GM19397 (cell line): ENCODE data around the gene CPA4.
"Not testable (repeated sequence)": the region's sequence is repeated elsewhere in the genome, so short reads cannot be mapped to it uniquely, and the experiment has no call there.

ENCODE experiments used
- ATAC-seq: cut with Tn5 transposase; IDR thresholded peaks from one replicate; pipeline ENCODE4 v1.9.1; 2021; ENCODE audit warnings: mild to moderate bottlenecking, moderate library complexity; ENCODE audit not compliant: unreplicated experiment

Gene CPA4, protein sequence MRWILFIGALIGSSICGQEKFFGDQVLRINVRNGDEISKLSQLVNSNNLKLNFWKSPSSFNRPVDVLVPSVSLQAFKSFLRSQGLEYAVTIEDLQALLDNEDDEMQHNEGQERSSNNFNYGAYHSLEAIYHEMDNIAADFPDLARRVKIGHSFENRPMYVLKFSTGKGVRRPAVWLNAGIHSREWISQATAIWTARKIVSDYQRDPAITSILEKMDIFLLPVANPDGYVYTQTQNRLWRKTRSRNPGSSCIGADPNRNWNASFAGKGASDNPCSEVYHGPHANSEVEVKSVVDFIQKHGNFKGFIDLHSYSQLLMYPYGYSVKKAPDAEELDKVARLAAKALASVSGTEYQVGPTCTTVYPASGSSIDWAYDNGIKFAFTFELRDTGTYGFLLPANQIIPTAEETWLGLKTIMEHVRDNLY

DNA sequence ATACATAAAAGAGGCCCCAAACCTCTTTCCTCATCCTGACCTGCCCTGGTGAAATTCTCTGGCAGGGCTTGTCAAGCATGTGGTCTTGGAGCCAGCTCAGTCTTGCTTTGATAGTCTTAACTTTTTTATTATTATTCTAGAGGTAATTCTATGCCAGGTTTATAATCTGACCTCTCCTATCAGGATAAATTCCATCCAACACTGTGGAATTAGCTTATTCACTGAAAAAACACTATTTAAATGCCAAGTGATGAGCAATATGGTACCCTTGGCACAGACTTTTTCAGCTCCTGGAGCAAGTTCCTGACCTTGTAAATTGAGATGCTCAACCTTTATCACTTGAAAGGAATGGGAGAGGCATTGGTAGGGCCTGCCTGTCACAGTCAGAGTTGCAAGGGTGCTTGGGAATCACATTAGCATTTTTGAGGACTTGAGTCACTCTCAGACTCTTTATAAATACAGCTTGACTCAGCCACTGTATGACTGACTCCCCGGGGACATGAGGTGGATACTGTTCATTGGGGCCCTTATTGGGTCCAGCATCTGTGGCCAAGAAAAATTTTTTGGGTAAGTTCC, at the start of gene CPA4:
Gene CPA4 (plus strand): TSS at position 480 of the 576 bp plus-strand sequence. CDS start 20 bp downstream, at position 500.
- ATAC-seq = no peak

DNA sequence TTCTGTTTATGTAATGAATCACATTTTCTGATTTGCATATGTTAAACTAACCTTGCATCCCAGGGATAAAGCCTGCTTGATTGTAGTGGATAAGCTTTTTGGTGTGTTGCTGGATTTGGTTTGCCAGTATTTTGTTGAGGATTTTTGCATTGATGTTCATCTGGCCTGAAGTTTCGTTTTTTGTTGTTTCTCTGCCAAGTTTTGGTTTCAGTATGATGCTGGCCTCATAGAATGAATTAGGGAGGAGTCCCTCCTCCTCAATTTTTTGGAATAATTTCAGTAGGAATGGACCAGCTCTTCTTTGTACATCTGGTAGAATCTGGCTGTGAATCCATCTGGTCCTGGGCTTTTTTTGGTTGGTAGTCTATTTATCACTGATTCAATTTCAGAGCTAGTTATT, 49.5 kb upstream of the CPA4 start:
- not testable (repeated sequence) for ATAC-seq

DNA sequence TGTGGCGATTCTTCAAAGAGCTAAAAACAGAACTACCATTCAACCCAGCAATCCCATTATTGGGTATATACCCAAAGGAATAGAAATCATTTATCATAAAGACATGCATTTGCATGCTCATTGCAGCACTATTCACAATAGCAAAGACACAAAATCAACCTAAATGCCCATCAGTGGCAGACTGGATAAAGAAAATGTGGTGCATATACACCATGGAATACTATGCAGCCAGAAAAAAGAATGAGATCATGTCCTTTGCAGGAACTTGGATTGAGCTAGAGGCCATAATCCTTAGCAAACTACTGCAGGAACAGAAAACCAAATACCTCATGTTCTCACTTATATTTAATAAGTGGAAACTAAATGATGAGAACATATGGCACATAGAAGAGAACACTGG, 46.5 kb upstream of the CPA4 start:
- not testable (repeated sequence) for ATAC-seq

DNA sequence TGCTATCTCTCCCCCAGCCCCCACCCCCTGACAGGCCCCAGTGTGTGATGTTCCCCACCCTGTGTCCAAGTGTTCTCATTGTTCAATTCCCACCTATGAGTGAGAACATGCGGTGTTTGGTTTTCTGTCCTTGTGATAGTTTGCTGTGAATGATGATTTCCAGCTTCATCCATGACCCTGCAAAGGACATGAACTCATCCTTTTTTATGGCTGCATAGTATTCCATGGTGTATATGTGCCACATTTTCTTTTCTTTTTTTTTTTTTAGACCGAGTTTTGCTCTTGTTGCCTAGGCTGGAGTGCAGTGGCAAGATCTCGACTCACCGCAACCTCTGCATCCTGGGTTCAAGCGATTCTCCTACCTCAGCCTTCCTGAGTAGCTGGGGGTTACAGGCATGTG, 44.1 kb upstream of the CPA4 start:
- not testable (repeated sequence) for ATAC-seq

DNA sequence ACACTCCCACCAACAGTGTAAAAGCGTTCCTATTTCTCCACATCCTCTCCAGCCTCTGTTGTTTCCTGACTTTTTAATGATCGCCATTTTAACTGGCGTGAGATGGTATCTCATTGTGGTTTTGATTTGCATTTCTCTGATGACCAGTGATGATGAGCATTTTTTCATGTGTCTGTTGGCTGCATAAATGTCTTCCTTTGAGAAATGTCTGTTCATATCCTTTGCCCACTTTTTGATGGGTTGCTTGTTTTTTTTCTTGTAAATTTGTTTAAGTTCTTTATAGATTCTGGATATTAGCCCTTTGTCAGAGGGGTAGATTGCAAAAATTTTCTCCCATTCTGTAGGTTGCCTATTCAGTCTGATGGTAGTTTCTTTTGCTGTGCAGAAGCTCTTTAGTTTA, 43.3 kb upstream of the CPA4 start:
- ATAC-seq = not testable (repeated sequence)

DNA sequence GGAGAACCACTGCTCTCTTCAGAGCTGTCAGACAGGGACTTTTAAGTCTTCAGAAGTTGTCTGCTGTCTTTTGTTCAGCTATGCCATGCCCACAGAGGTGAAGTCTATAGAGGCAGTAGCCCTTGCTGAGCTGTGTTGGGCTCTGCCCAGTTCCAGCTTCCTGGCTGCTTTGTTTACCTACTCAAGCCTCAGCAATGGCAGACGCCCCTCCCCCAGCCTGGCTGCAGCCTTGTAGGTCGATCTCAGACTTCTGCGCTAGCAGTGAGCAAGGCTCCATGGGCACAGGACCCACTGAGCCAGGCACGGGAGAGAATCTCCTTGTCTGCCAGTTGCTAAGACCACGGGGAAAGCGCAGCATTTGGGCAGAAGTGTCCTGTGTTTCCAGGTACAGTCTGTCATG, 38.4 kb upstream of the CPA4 start:
- no peak for ATAC-seq

DNA sequence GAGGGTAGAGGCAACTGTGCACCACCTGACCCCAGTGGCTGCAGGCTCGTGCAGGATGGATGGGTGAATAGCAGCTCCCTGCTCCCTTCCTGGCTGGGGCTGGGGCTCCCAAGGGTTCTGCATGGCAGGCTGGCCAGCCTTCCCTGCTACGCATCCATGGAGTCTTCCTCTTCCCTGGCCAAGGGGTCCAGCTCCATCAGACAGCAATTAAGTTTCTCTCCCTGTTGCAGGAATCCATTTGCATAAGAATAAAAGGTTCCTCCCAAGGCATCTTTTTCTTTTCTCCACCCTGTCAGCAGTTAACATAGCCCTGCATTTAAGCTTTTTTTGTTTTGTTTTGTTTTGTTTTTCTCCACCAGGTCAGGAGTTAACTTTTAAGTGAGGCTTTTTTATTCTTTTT, 36.3 kb upstream of the CPA4 start:
- ATAC-seq = no peak

DNA sequence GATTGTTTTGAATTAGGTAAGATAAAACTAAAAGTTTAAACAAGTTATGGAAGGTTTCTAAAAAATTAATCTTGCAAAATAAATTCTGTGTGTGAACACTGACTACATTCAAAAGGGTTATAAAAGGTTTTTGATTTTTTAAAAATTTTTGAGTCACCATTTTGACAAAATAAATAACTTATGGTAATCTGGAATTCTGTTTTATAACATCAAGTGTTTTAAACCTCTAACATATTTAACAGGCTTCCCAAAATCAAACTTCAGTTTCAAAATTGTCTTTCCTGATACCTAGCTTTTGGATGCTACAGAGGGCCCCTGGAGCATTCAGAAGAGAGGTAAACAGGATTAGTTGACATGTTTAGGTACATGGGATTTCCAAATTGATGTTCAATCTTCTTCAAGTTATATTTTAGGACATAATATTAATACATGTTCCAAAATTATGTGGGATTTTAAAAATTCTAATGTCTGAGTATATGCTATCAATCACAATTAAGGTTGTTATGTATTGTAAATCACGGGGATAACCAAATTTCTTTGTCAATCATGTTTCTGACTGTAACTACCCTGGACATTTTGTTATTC, 34.4 kb upstream of the CPA4 start:
- ATAC-seq = no peak

DNA sequence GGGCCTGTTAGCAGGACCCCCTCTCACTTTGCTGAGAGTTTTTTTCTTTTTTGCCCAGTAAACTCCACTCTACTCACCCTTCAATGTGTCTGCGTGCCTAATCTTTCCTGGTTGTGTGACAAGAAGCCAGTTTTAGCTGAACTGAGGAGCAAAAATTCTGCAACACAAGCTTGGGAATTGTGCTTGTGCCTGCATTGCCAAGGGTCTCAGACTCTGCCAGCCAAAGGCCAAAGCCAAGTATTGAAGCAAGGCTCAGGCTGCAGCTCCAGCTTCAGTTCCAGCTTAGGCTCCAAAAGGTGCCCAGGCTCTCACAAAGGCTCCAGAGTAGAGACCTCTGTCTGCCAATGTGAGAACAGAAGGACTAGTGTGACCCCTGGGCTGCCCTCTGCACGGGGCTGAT, 30.5 kb upstream of the CPA4 start:
- no peak for ATAC-seq

DNA sequence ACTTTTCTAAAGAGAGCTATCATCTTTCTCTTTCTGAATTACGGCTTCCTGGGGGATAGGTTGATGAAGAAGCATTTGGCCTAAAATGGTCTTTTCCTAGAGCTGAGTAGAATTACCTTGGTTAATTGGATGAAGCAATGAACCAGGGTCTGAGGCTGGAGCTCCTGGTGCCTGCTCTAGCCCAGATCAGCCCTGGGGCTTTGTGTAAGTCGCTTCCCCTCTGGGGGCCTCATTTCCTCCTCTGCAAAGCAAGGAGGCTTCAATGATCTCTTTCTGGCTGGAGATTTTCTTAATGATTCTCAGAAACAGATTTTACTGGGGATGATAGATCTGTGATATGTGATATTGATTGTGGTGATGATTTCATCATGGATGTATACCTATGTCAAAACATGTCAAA, 29.8 kb upstream of the CPA4 start:
- no peak for ATAC-seq

DNA sequence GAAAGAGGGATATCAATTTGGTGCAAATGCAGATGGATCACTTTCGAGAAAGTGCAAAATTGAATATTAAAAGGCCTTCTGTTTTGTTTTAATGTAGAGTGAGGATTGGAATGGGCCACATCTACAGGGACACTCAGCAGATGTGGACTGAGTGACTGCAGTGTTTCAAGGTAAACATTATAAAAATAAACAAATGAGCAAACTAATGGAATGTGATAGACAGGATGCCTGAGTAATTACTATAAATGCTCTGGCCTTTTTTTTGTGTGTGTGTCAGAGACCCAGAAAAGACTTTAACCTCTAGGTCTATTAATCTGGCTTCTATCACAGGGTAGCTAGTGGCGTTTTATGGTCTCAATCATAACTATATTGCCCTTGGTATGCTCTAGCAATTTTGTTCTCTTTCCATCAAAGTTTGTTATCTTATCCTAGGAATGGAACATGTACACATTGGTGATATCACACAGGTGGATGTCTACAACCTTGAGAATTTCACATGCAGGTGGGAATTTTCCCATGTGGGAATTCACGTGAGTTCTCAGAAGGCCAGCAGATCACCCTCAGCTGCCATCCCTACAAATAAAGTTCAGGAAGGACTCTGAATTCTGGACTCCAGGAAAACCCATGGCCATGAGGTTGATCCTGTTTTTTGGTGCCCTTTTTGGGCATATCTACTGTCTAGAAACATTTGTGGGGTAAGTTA, 26.6 kb upstream of the CPA4 start, which contains the start of gene CPA2:
Gene CPA2 (plus strand): TSS at position 606 of the 703 bp plus-strand sequence. CDS start 19 bp downstream, at position 625.
- no peak for ATAC-seq

DNA sequence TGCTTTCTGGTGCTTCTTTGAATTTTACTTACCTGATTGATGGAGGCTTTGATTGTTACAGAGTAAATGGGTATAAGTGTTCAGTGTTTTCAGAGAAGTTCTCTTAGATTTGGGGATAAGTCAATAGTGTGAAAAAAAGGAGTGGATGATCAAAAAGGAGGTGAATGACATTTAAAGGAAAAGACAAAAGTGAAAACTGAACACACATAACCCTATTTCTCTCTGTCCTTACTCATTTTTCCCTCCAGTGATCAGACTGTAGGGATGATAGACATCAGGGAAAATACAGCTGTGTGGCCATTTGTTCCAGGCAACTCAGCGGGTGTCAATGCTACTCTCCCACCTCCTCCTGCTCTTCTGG, 26.0 kb upstream of the CPA4 start:
- no peak for ATAC-seq

DNA sequence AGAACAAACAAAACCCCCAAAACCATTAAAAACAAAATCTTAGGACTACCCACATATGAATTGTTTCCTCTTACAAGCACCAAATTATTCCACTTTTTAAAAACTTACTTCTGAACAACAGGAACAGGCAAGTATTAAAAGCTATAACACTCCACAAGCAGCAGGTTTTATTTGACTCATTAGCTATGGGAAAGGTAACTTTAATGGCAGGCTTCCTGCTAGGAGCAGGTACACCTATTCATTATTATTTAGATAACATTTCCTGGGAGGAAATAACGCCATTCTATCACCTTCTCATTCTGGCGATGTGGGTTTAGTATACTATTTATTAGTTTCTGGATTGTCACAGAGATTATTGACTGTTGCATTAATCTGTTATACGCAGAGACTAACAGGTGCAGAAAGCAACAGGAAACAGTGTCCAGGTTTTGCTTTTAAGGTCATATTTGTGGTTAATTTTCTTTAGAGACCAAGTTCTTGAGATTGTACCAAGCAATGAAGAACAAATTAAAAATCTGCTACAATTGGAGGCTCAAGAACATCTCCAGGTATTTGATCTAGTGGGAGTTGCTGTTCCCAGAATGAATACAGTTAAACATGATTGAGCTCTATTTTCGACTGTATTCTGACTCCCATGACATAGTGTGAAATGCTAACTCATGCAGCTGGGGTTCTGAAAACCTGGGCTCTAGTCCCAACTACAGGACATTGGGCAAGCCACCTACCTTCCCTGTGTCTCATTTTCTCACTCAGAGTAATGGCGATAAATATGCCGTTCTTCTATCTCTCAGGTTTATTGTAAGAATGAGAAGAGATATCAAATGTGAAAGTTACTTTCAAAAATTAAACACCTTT, 24.3 kb upstream of the CPA4 start:
- no peak for ATAC-seq

DNA sequence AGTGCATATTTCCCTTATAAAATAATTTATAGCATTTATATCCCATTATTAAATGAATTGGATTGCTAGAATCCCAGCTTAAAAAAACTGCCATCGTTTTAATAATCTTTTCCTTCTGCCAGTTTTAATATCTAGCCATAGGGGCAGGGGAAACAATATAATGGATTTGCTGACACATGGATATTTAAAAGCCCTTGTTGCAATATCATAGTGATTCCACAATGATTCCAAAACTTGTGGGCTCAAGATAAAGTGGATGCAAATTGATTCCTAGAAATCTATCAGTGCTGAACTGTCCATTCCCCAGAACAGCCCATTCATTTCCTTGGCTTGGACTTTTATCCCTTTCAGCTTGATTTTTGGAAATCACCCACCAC, 23.7 kb upstream of the CPA4 start:
- ATAC-seq = no peak

DNA sequence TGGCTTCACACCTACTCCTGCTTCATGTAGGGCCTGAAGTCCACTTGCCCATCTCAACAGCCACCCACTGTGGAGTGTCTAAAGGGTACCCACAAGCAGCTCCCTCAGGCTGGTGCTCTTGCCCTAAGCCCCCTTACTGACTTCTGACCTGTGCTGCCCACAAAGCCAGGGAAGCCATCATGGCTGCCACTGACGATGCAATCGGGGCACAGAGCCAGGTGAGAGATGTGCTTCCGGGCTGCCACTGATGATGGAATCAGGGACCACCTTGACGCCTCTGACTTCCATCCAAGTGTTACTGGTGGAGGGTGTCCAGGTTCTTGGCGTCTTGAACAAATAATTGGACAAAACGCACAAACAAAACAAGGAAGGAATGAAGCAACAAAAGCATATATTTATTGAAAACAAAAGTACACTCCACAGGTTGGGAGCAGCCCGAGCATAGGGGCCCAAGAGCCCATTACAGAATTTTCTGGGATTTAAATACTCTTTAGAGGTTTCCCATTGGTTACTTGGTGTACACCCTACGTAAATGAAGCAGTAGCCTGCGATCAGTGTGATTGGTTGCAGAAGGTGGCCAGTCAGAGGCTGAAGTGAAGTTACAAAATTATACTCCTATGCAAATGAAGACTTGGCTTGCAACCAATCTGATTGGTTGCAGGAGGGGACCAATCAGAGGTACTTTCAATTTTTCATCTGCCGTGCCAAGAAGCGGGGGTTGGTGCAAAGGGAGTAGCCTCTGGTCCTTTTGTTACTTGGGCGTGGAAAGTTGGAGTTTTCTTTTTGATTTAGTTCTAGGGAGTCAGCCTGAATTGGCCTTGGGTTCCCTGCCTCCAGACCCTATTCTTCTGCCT, 21.8 kb upstream of the CPA4 start:
- ATAC-seq = no peak

DNA sequence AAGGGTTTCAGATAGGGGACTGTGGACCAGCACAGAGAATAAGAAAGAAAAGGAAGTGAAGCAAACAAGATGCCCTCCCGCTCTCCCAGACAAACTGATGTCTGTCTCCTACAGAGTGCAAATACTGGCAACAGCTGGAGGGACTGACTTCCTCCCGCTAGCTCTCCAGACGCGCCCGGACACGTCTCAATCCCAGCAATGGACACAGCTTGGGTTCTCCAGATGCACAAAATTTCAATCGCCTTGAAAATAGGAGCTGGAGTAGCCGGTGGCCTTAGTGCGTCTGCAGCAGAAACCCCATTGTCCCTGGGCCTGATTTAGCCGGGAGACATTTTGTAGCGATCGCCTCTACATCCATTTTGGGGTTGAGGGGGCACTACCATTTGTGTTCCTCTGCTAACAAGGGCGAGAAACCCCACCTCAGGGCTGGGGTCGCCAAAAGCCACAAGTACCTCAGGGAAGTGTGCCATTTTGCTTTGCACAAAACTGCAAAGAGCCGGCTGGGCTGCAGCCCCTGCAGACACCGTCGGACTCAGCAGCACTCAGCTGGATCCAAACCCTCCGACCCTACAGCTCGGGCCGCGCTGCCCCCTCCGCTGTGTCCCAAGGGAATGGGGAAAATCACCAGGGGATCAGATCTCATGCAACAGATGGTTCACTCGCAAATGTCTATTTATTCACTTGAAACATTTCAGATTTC, 20.4 kb upstream of the CPA4 start:
- no peak for ATAC-seq

DNA sequence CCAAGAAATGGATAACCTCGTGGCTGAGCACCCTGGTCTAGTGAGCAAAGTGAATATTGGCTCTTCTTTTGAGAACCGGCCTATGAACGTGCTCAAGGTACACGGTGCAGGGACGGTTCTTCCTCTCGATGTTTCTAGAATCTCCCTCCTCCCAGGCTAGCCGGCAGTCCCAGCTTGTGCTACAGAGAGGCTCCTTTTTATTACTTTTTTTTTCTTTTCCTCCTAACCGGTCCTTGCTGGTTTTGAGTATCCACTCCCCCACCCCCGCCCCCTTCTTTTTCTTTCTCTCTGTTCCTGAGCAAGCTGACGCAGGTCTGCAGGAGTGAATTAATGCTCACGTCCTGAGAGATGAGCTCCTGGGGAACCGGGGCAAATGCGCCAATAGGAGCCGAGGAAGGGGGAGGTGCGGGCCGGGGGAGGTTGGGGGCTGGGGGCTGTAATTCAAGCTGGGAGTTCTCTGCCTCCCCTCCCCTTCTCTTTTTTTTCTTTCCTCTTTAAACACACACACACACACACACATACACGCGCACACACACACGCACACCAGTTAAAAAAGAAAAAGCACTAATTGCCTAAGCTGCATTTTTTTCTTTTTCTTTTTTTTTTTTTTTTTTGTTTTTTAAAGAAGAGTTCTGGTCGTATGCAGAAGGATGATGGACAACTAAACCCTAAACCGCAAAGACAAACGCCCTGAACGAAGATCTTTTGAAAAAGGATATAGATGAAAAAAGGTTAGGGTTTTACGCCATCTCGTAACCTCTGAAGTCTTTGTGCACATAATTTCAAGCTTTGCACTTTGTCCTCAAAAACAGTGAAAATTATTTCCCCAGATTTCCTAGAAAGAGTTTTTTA, 19.7 kb upstream of the CPA4 start:
- no peak for ATAC-seq

DNA sequence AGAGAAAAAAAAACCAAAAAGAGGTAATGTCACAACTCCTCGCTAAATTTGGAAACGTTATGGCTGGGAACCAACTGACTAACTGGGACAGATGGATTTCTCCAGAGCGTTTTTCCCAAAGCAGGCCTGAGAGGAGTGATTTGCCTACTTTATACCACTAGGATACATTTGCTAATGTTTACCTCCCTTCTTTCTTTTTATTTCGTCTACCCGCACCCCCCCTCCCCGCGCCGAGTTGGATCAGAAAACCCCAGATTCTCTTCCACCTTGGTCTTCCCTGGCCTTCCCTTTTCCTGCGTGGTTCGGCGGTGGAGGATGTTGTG, 19.1 kb upstream of the CPA4 start:
- no peak for ATAC-seq
